ENCODE measurements around the gene ZNF652.

The ZNF652 gene

DNA sequence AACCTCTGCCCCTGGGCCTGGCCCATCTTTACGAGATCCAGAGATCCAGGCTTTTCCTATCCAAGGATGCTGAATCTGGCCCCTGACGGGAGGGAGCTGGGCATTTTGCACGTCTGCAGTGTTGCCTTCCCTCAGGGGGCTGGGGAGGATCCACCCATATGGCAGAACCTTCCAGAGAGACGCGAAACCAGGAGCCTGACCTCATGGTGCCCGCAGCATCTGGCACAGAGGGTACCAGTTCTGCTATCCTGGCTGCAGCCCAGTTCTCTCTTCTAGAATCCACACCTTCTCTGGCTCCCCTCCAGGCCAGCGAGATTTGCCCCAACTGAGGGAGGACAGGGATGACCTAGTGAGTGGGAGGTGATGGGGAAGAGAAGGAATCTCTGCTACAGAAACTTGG lies 20.5 kb upstream of the ZNF652 start:
- TF ChIP-seq, protein P1, sequence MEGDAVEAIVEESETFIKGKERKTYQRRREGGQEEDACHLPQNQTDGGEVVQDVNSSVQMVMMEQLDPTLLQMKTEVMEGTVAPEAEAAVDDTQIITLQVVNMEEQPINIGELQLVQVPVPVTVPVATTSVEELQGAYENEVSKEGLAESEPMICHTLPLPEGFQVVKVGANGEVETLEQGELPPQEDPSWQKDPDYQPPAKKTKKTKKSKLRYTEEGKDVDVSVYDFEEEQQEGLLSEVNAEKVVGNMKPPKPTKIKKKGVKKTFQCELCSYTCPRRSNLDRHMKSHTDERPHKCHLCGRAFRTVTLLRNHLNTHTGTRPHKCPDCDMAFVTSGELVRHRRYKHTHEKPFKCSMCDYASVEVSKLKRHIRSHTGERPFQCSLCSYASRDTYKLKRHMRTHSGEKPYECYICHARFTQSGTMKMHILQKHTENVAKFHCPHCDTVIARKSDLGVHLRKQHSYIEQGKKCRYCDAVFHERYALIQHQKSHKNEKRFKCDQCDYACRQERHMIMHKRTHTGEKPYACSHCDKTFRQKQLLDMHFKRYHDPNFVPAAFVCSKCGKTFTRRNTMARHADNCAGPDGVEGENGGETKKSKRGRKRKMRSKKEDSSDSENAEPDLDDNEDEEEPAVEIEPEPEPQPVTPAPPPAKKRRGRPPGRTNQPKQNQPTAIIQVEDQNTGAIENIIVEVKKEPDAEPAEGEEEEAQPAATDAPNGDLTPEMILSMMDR (conservative IDR thresholded peaks at IDR 0.05; ENCODE audit: low read length): no peak
- TF ChIP-seq EZH2phosphoT487 (IDR thresholded peaks at IDR 0.05; ENCODE audit: borderline replicate concordance): no peak
- H4K20me1 ChIP-seq (ENCODE audit: insufficient read depth, low read length, poor library complexity, severe bottlenecking): no peaks in the 10 kb centered on the region
- H3F3A ChIP-seq (ENCODE audit: low read depth): no peaks in the 10 kb centered on the region
- peaks cover 5% of the 10 kb centered on the region for H3K4me1 ChIP-seq (ENCODE audit: insufficient read depth, low read length, poor library complexity, severe bottlenecking)
- H3K9ac ChIP-seq (ENCODE audit: low read depth, low read length, poor library complexity, severe bottlenecking): no peak overlapping the region
- H3K4me3 ChIP-seq (ENCODE audit: low read length, poor library complexity, severe bottlenecking): no peak overlapping the region
- H3K9me2 ChIP-seq (replicated peaks; ENCODE audit: low read depth, low read length): no peaks in the 10 kb centered on the region
- no peak overlapping the region for H3K4me2 ChIP-seq (ENCODE audit: low read depth, low read length, poor library complexity, severe bottlenecking)
- no peaks in the 10 kb centered on the region for H3K36me3 ChIP-seq (ENCODE audit: insufficient read depth, low read length)
- H3K9me3 ChIP-seq (ENCODE audit: insufficient read depth, low read depth, low read length): no peaks in the 10 kb centered on the region
- no peak overlapping the region for H2AFZ ChIP-seq (ENCODE audit: low read length)
- H3K79me2 ChIP-seq (ENCODE audit: insufficient read depth, low read length): no peaks in the 10 kb centered on the region
- no peaks in the 10 kb centered on the region for H3K27me3 ChIP-seq (ENCODE audit: insufficient read depth, low read length, poor library complexity, severe bottlenecking)

DNA sequence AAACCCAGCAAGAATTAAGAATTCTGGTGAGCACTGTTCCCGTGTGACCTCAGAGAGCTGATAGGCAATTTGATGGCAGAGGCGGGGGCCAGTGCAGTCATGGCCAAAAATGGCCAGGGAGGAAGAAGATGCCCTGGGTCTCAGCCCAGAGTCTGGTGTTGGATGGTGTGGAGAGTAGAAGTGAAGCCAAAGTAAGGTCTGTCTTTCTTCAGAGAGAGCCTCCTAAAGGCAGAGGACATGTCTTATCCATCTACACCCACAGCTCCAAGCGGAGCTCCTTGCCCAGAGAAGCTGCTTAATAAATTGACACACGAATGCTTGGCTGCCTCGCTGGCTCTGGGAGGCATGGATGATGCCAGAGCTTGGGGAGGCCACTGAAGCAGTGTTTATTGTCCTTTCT lies 19.7 kb upstream of the ZNF652 start:
- Histone ChIP-seq H3K9me3 (ENCODE audit: insufficient read depth, low read depth, low read length) (no peaks in the 10 kb centered on the region), H3K9me2 (replicated peaks; ENCODE audit: low read depth, low read length) (no peaks in the 10 kb centered on the region), H3K9ac (ENCODE audit: low read depth, low read length, poor library complexity, severe bottlenecking) (no peak overlapping the region), H3F3A (ENCODE audit: low read depth) (no peaks in the 10 kb centered on the region), H3K27me3 (ENCODE audit: insufficient read depth, low read length, poor library complexity, severe bottlenecking) (no peaks in the 10 kb centered on the region), H3K79me2 (ENCODE audit: insufficient read depth, low read length) (no peaks in the 10 kb centered on the region), H3K36me3 (ENCODE audit: insufficient read depth, low read length) (no peaks in the 10 kb centered on the region), H3K4me2 (ENCODE audit: low read depth, low read length, poor library complexity, severe bottlenecking) (no peak overlapping the region), H4K20me1 (ENCODE audit: insufficient read depth, low read length, poor library complexity, severe bottlenecking) (no peaks in the 10 kb centered on the region), H3K4me1 (ENCODE audit: insufficient read depth, low read length, poor library complexity, severe bottlenecking) (no peaks in the 10 kb centered on the region), H3K4me3 (ENCODE audit: low read length, poor library complexity, severe bottlenecking) (no peak overlapping the region), H2AFZ (ENCODE audit: low read length) (no peak overlapping the region)
- TF ChIP-seq EZH2phosphoT487 (IDR thresholded peaks at IDR 0.05; ENCODE audit: borderline replicate concordance): no peak
- TF ChIP-seq, protein P1 (conservative IDR thresholded peaks at IDR 0.05; ENCODE audit: low read length): no peak

DNA sequence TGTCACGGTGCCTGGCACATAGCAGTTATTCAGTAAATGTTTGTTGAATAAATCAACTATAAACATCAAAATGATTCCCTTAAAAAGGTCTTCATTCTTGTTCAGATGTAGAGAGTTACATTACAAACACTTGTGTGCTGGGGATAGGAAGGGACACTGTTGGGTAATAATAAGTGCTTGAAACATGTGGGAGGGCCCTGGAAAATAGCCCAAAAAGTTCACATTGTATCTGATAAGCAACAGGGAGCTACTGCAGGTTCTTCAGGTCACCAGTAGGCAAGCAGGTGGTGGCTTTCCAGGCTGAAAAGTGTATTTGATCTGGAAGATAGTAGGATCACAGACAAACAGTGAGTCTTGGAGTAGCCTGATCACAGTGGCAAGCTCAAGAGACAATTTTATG lies 19.0 kb upstream of the ZNF652 start:
- no peaks in the 10 kb centered on the region for H3K4me1 ChIP-seq (ENCODE audit: insufficient read depth, low read length, poor library complexity, severe bottlenecking)
- H3K27me3 ChIP-seq (ENCODE audit: insufficient read depth, low read length, poor library complexity, severe bottlenecking): no peaks in the 10 kb centered on the region
- no peaks in the 10 kb centered on the region for H3F3A ChIP-seq (ENCODE audit: low read depth)
- H3K9me2 ChIP-seq (replicated peaks; ENCODE audit: low read depth, low read length): no peaks in the 10 kb centered on the region
- H3K9ac ChIP-seq (ENCODE audit: low read depth, low read length, poor library complexity, severe bottlenecking): no peak overlapping the region
- no peaks in the 10 kb centered on the region for H3K36me3 ChIP-seq (ENCODE audit: insufficient read depth, low read length)
- H3K9me3 ChIP-seq (ENCODE audit: insufficient read depth, low read depth, low read length): no peaks in the 10 kb centered on the region
- H4K20me1 ChIP-seq (ENCODE audit: insufficient read depth, low read length, poor library complexity, severe bottlenecking): no peaks in the 10 kb centered on the region
- TF ChIP-seq EZH2phosphoT487 (IDR thresholded peaks at IDR 0.05; ENCODE audit: borderline replicate concordance): no peak
- TF ChIP-seq, protein P1 (conservative IDR thresholded peaks at IDR 0.05; ENCODE audit: low read length): no peak
- H3K4me3 ChIP-seq (ENCODE audit: low read length, poor library complexity, severe bottlenecking): no peak overlapping the region
- H3K79me2 ChIP-seq (ENCODE audit: insufficient read depth, low read length): no peaks in the 10 kb centered on the region
- no peak overlapping the region for H3K4me2 ChIP-seq (ENCODE audit: low read depth, low read length, poor library complexity, severe bottlenecking)
- no peak overlapping the region for H2AFZ ChIP-seq (ENCODE audit: low read length)

Measured in Loucy (cell line).